Transverse colon (tissue), 4 donors: ENCODE data around the gene SIRPB2. TPM values are rescaled to one million over a fixed set of nuclear protein-coding genes. Genes with fewer than 3 reads are reported as not detected.

Experiments
- DNase-seq: peaks from one replicate; pipeline ENCODE4 v3.0.0-alpha.2; 2019
- H3K27ac ChIP-seq, 4 donors: fragments of 200-600 bp; sonication (generic); 2 replicates each; pipeline ENCODE4 v1.5.1; 2016 to 2018; ENCODE audit warnings: inconsistent platforms in 4 of 4
- H3K27me3 ChIP-seq: fragments of 200-600 bp; sonication (generic); 2 replicates; pipeline ENCODE4 v1.5.1; 2017; ENCODE audit warnings: inconsistent platforms
- H3K36me3 ChIP-seq, 4 donors: fragments of 200-600 bp; sonication (generic); 2 replicates each; pipeline ENCODE4 v1.5.1; 2017 to 2019; ENCODE audit warnings: inconsistent platforms in 4 of 4
- H3K4me1 ChIP-seq, 4 donors: fragments of 200-600 bp; sonication (generic); 2 replicates each; pipeline ENCODE4 v1.5.1; 2017 to 2020; ENCODE audit warnings: inconsistent platforms in 4 of 4
- H3K4me3 ChIP-seq, 4 donors: fragments of 200-600 bp; sonication (generic); 1 replicate in 1 of 4; 2 replicates in 3 of 4; pipeline versions ENCODE4 v1.5.1 to v1.6.1; 2017 to 2019; ENCODE audit warnings: inconsistent platforms in 4 of 4
- H3K9me3 ChIP-seq, 2 donors: fragments of 200-600 bp; sonication (generic); 2 replicates each; pipeline ENCODE4 v1.5.1; 2017 to 2019; ENCODE audit warnings: inconsistent platforms in 2 of 2
- EP300 ChIP-seq: sonication (generic); formaldehyde crosslinking; IDR thresholded peaks from one replicate; pipeline ENCODE4 v1.6.1; 2017; ENCODE audit warnings: antibody characterized with exemption, low read depth
- POLR2A ChIP-seq: fragments of 450-650 bp; IDR thresholded peaks from one replicate; pipeline ENCODE4 v1.6.1; 2016; ENCODE audit warnings: antibody characterized with exemption, mild to moderate bottlenecking, moderate library complexity
- POLR2AphosphoS5 ChIP-seq, 3 donors: sonication (generic); formaldehyde crosslinking; IDR thresholded peaks; one replicate each; pipeline ENCODE4 v1.6.1; 2016; ENCODE audit warnings: antibody characterized with exemption in 3 of 3
- WGBS, 2 donors: methylation state at CpG; one replicate each; pipeline ENCODE4 v1.1.5; 2018; ENCODE audit warnings: low coverage in 1 of 2; 5-methylcytosine and 5-hydroxymethylcytosine counted together
- in situ Hi-C, 4 donors: fragments of 200-750 bp; cut with MboI; loops; one replicate each; pipeline versions ENCODE4 v1.15.0 to v1.15.1; 2017; ENCODE audit warnings: low sequenced_read_pairs in 3 of 4, low pct_ligation_motif_present in 1 of 4, low pct_unique_long_range_greater_than_20kb in 1 of 4
- intact Hi-C: fragments of 100-400 bp; cut with DNase I; formaldehyde crosslinking; loops from one replicate; pipeline ENCODE4 v1.15.1; 2023; ENCODE audit warnings: low total_unique reads
- small RNA-seq, 4 donors: library from RNA; depleted of rRNA; stranded (forward); fragments of <200 nt; gene quantifications; one replicate each; pipeline ENCODE3, GENCODE V24; 2016
- total RNA-seq, 4 donors: library from RNA; depleted of rRNA; stranded (reverse); fragments of >200 nt; gene quantifications; one replicate each; pipeline ENCODE4 v1.1.0, GENCODE V29; 2016
- TF ChIP-seq, protein P1 (sequence below), 5 experiments: fragments of 200-600 bp in 3 of 5; fragments of 450-650 bp in 2 of 5; sonication (generic) in 3 of 5; IDR thresholded peaks; 1 replicate in 2 of 5; 2 replicates in 3 of 5; pipeline ENCODE4 v1.5.1; 2016 to 2017; ENCODE audit warnings: antibody characterized with exemption in 5 of 5, inconsistent platforms in 3 of 5, mild to moderate bottlenecking in 2 of 5, moderate library complexity in 1 of 5

The SIRPB2 gene
- total RNA-seq, 4 donors from 2014 or later: 3.7 to 3.8 TPM; not detected in 2

DNA sequence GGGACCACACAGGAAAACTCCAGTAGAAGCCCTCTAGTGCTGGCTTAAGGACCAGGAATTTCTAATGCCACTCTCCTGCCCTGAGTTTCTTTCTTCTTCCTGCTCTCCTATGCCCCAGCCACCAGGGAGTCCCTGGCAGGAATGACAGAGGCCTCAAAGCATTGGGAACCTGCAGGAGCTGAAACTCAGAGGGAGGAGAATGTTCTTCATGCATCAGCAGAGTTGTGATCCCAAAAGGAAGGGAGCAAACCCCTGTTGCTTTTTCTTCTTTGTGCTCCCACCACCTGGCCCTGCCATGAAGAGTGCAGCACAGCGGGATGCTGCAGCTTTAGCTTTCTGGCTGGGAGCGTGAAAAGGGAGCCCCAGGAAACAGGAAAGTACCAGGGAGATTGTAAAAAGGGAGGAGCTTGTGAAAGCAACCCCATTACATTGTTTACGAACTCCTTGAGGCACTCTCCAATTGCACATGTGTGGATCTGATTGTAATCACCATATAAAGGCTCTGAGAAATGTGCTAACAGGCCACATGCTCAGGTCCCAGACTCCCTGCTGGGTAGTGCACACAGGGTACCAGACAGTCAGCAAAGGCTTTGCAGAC lies 63.7 kb downstream of the SIRPB2 start:
- Histone ChIP-seq H3K27me3 (no peaks in the 10 kb centered on the region), H3K36me3 (no peaks in the 10 kb centered on the region), H3K9me3 (no peaks in the 10 kb centered on the region), H3K4me1 (peaks cover 0 to 9% (median 3%) of the 10 kb centered on the region in 4 donors), H3K27ac (peak overlapping the region in 2 of 4 donors; percentile 17 to 23), H3K4me3 (no peak overlapping the region)
- intact Hi-C loops: no loop called here
- no peak for DNase-seq
- in situ Hi-C loops: no loop called here
- TF ChIP-seq EP300: no peak
- no peak for TF ChIP-seq POLR2A
- 36 to 58% methylated on average over 2 to 3 of the region's 3 CpGs for WGBS, 2 donors

DNA sequence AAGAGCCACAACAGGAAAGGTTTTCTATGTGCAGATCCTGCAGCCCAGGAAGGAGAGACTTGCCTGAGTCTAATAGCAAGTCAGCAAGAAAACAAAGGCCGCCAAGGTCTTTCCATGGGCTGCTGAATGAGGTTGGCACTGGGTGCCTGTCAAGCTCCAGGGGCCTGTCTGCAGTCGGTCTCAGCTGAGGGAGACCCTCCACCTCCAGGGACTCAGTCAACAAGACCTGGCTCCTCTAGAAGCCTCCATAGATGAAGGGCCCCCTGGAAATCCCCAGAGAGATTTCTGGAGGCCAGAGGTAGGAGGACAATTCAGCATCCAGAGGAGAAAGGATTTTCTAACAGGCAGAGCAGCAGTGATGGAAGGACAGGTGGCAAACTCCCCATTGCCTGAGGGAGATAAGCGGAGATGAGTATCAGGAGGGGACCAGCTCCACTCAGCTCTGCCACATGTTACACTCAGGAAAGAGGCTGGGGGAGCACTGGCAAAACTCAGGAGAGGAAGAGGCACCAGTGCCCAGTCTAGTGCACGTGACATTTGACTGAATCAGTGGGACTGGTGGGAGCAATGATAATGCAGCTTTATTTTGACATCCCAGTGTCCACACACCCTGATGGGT lies 64.9 kb downstream of the SIRPB2 start:
- H3K27ac ChIP-seq: no peak overlapping the region
- H3K4me1 ChIP-seq: peaks cover 0 to 9% (median 3%) of the 10 kb centered on the region in 4 donors
- DNase-seq: no peak
- H3K36me3 ChIP-seq: no peaks in the 10 kb centered on the region
- 64% methylated on average over 4 of the region's 4 CpGs; no CpG with 5 or more reads in 1 of the 2 donors for WGBS, 2 donors
- TF ChIP-seq, protein P1, sequence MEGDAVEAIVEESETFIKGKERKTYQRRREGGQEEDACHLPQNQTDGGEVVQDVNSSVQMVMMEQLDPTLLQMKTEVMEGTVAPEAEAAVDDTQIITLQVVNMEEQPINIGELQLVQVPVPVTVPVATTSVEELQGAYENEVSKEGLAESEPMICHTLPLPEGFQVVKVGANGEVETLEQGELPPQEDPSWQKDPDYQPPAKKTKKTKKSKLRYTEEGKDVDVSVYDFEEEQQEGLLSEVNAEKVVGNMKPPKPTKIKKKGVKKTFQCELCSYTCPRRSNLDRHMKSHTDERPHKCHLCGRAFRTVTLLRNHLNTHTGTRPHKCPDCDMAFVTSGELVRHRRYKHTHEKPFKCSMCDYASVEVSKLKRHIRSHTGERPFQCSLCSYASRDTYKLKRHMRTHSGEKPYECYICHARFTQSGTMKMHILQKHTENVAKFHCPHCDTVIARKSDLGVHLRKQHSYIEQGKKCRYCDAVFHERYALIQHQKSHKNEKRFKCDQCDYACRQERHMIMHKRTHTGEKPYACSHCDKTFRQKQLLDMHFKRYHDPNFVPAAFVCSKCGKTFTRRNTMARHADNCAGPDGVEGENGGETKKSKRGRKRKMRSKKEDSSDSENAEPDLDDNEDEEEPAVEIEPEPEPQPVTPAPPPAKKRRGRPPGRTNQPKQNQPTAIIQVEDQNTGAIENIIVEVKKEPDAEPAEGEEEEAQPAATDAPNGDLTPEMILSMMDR (IDR thresholded peaks at IDR 0.05): no peak
- TF ChIP-seq POLR2A: no peak
- no peak for TF ChIP-seq POLR2AphosphoS5 (IDR thresholded peaks at IDR 0.05)
- TF ChIP-seq EP300: no peak
- H3K4me3 ChIP-seq: no peak overlapping the region
- in situ Hi-C loops (no loop called here), intact Hi-C loops (no loop called here)
- no peaks in the 10 kb centered on the region for H3K27me3 ChIP-seq
- H3K9me3 ChIP-seq: no peaks in the 10 kb centered on the region

Small RNA genes lying within 50 kb of the gene (small RNA-seq; reads per million reads assigned to genes)
- gene RNU6-917P: 0 reads per million in 4 donors

Other genes starting within 250 kb of the SIRPB2 start
- gene SNPH, start 225.1 kb downstream of the SIRPB2 start, total RNA-seq: 1 to 10 TPM; 2.2 to 2.6 (median 2.3) TPM
- 100 to 1,000 TPM; 132 to 427 (median 300) TPM for gene SDCBP2, start 162.3 kb downstream of the SIRPB2 start, total RNA-seq
- 100 to 1,000 TPM; 120 to 202 (median 144) TPM for gene FKBP1A, start 98.4 kb downstream of the SIRPB2 start, total RNA-seq
- 10 to 100 TPM; 14.7 to 51.2 (median 48.8) TPM for gene NSFL1C, start 24.6 kb downstream of the SIRPB2 start, total RNA-seq
- not detected for gene SIRPD, start 66.3 kb upstream of the SIRPB2 start, total RNA-seq
- gene SIRPB1, start 128.6 kb upstream of the SIRPB2 start, total RNA-seq: 1 to 10 TPM in 1 of 4 donors, under 1 TPM in 1, not detected in 2; 0.14 to 1.3 TPM
- gene SIRPG, start 166.4 kb upstream of the SIRPB2 start, total RNA-seq: 10 to 100 TPM in 1 of 4 donors, 1 to 10 TPM in 2, not detected in 1; 2.5 to 26.9 (median 3.8) TPM